Ovary (tissue), 9 donors: ENCODE results near the gene UCKL1. TPM values are rescaled to one million over a fixed set of nuclear protein-coding genes. Genes with fewer than 3 reads are reported as not detected.

Experiments used
- DNase-seq, 5 donors: peaks; one replicate each; pipeline ENCODE4 v3.0.0-alpha.2; 2019 to 2020
- H3K27ac ChIP-seq, 2 donors: fragments of 200-600 bp; one replicate each; pipeline versions ENCODE4 v1.5.1 to v1.8.0; 2019 to 2022
- H3K27me3 ChIP-seq: fragments of 200-600 bp; one replicate; pipeline ENCODE4 v1.8.0; 2022
- H3K36me3 ChIP-seq: fragments of 200-600 bp; sonication (generic); one replicate; pipeline ENCODE4 v1.5.1; 2019
- H3K4me1 ChIP-seq: one replicate; pipeline ENCODE4 v1.8.1; 2013; ENCODE audit warnings: mild to moderate bottlenecking, moderate library complexity; ENCODE audit not compliant: insufficient read depth
- H3K4me3 ChIP-seq: fragments of 200-600 bp; sonication (generic); one replicate; pipeline ENCODE4 v1.5.1; 2017
- H3K9me3 ChIP-seq, 2 donors: fragments of 200-600 bp in 1 of 2; sonication (generic) in 1 of 2; one replicate each; pipeline versions ENCODE4 v1.5.1 to v1.8.1; 2013 to 2019; ENCODE audit warnings: mild to moderate bottlenecking in 1 of 2, moderate library complexity in 1 of 2
- CTCF ChIP-seq, 3 donors: fragments of 450-650 bp in 2 of 3; fragments of 200-600 bp in 1 of 3; IDR thresholded peaks; one replicate each; pipeline versions ENCODE4 v1.5.1 to v1.8.0; 2016 to 2022; ENCODE audit warnings: antibody characterized with exemption in 3 of 3, mild to moderate bottlenecking in 1 of 3
- EP300 ChIP-seq: sonication (generic); formaldehyde crosslinking; IDR thresholded peaks from one replicate; pipeline ENCODE4 v1.6.1; 2017; ENCODE audit warnings: antibody characterized with exemption
- POLR2A ChIP-seq: fragments of 450-650 bp; IDR thresholded peaks from one replicate; pipeline ENCODE4 v1.6.1; 2017; ENCODE audit warnings: antibody characterized with exemption, mild to moderate bottlenecking, moderate library complexity
- WGBS, 3 donors: extraction: QIAGEN DNeasy Blood & Tissue Kit in 1 of 3; methylation state at CpG; one replicate each; pipeline versions ENCODE4 v1.1.5 to v1.1.7; 2013 to 2017; 5-methylcytosine and 5-hydroxymethylcytosine counted together
- intact Hi-C, 4 donors: fragments of 100-400 bp; cut with DNase I; formaldehyde crosslinking; loops; one replicate each; pipeline versions ENCODE4 v1.11.0 to v1.15.1; 2022 to 2023
- polyA plus RNA-seq, 2 donors: library from polyadenylated mRNA; stranded (reverse); fragments of 200-250 nt in 1 of 2; fragments of 350-450 nt in 1 of 2; fragmentation: Illumina TruSeq in 1 of 2; extraction: RNeasy Lipid Tissue Mini Kit (QIAGEN cat#74804) in 1 of 2; gene quantifications; one replicate each; pipeline ENCODE4 v1.2.3, GENCODE V29; 2013 to 2014
- total RNA-seq, 7 donors: library from RNA; depleted of rRNA in 2 of 7; stranded (reverse); fragments of >200 nt in 2 of 7; fragmentation: NEBNext Ultra II Directional in 3 of 7; extraction: Animal tissue kit (Norgen Biotek cat#: 25700) in 3 of 7; gene quantifications; one replicate each; pipeline versions ENCODE4 v1.1.0 to v1.2.4, GENCODE V29; 2016 to 2023
- donor health status: DM: no; HTN: no; CAD: no; lungs with moderate emphysema.
- donor health status: DM: no; HTN: no; CAD: no.
- donor health status: Bipolar disorder and iron deficiency.
- donor health status: DM: yes; HTN: yes; CAD: no.
- donor health status: DM: no; HTN: no; CAD: no.
- donor health status: DM: yes; HTN: yes; CAD: no.

The UCKL1 gene
- total and polyA plus RNA-seq, 9 donors, result 6.6 to 58.6 (median 47.0) TPM

DNA sequence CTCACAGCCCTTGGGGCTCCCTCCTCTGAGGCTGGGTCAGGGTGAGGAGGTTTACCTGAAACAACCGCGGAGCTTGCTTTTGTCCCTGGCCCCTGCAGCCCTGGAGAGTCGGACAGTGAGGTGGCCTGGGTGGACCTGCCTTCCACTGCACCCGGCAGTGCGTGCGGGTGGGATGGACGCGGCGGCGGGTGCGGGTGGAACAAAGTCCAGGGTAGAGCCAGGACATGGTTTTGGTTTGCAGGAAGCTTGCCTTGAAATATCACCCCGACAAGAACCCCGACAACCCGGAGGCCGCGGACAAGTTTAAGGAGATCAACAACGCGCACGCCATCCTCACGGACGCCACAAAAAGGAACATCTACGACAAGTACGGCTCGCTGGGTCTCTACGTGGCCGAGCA lies 27.1 kb downstream of the UCKL1 start:
- no peaks in the 10 kb centered on the region for H3K9me3 ChIP-seq
- H3K4me3 ChIP-seq, result no peak overlapping the region
- TF ChIP-seq CTCF (IDR thresholded peaks at IDR 0.05), result no peak
- no peak for TF ChIP-seq POLR2A
- no peak for TF ChIP-seq EP300
- H3K4me1 ChIP-seq, result peaks cover 2% of the 10 kb centered on the region
- no peak overlapping the region for H3K27ac ChIP-seq
- intact Hi-C loops, result no loop called here
- H3K27me3 ChIP-seq, result no peaks in the 10 kb centered on the region
- no peak for DNase-seq
- WGBS, 3 donors, result 95 to 97% (median 95%) methylated on average over 26 of the region's 26 CpGs
- no peaks in the 10 kb centered on the region for H3K36me3 ChIP-seq

DNA sequence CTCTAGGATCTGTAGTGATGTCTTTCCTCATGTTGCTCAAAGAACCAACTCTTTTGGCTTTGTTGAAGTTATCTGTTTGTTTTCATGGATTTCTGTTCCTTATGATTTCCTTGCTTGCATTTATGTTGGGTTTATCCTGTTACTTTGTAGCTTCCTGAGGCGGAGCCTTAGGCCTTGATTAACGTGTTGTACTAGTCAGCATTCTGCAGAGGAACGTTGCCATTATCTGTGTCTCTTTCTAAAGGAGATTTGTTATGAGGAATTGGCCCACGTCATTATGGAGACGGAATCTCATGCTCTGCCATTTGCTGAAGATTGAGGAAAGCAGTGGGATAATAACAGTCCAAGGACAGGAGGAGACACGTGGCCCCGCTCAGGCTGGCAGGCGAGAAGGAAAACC lies 29.9 kb downstream of the UCKL1 start:
- WGBS, 3 donors, result 32 to 62% (median 51%) methylated on average over 8 of the region's 8 CpGs
- intact Hi-C loops, result no loop called here
- Histone ChIP-seq H3K4me3 (no peak overlapping the region), H3K27ac (peak overlapping the region in 1 of 2 donors; percentile 37), H3K27me3 (no peaks in the 10 kb centered on the region), H3K4me1 (peaks cover 2% of the 10 kb centered on the region), H3K36me3 (no peaks in the 10 kb centered on the region), H3K9me3 (no peaks in the 10 kb centered on the region)
- DNase-seq, result no peak
- TF ChIP-seq CTCF (IDR thresholded peaks at IDR 0.05) (no peak), EP300 (no peak)

DNA sequence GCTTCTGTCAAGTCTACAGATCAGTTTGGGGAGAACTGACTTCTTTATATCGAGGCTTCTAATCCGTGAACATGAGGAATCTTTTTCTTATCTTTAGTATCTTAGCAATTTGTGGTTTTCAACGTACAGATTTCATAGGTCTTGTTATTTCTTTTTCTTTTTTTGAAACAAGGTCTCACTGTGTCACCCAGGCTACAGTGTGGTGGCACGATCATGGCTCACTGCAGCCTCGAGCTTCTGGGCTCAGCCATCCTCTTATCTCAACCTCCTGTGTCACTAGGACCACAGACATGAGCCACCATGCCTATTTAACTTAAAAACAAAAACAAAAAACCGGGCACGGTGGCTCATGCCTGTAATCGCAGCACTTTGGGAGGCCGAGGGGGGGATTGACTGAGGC lies 32.0 kb downstream of the UCKL1 start:
- WGBS, 3 donors, result 68 to 82% (median 73%) methylated on average over 9 of the region's 9 CpGs
- H3K36me3 ChIP-seq, result no peaks in the 10 kb centered on the region
- H3K27me3 ChIP-seq, result no peaks in the 10 kb centered on the region
- H3K27ac ChIP-seq, result no peak overlapping the region
- DNase-seq, result no peak
- no peak overlapping the region for H3K4me3 ChIP-seq
- peaks cover 2% of the 10 kb centered on the region for H3K4me1 ChIP-seq
- H3K9me3 ChIP-seq, result no peaks in the 10 kb centered on the region
- intact Hi-C loops, result no loop called here
- TF ChIP-seq CTCF (IDR thresholded peaks at IDR 0.05) (no peak), EP300 (no peak), POLR2A (no peak)

- Histone ChIP-seq H3K36me3 (no peaks in the 10 kb centered on the region), H3K9me3 (no peaks in the 10 kb centered on the region), H3K27ac (no peak overlapping the region), H3K4me3 (no peak overlapping the region), H3K4me1 (peaks cover 2% of the 10 kb centered on the region), H3K27me3 (no peaks in the 10 kb centered on the region)
- TF ChIP-seq CTCF (IDR thresholded peaks at IDR 0.05) (no peak), POLR2A (no peak), EP300 (no peak)
- intact Hi-C loops, result no loop called here
- DNase-seq, result no peak
- WGBS, 3 donors, result 34 to 46% (median 42%) methylated on average over 8 of the region's 8 CpGs
Observed at GRCh38 chr20:63923651-63924050, 32.6 kb downstream of the UCKL1 start.

GRCh38 chr20:63920226-63920625 lies 36.0 kb downstream of the UCKL1 start:
- intact Hi-C loops, result no loop called here
- Histone ChIP-seq H3K36me3 (no peaks in the 10 kb centered on the region), H3K9me3 (no peaks in the 10 kb centered on the region), H3K27ac (no peak overlapping the region), H3K4me1 (peaks cover 4% of the 10 kb centered on the region), H3K4me3 (no peak overlapping the region), H3K27me3 (no peaks in the 10 kb centered on the region)
- WGBS, 3 donors, result 87 to 91% (median 88%) methylated on average over 23 of the region's 23 CpGs
- no peak for DNase-seq
- TF ChIP-seq EP300 (no peak), CTCF (IDR thresholded peaks at IDR 0.05) (no peak), POLR2A (no peak)
